ENCODE results near the gene ST8SIA5. TPM values are rescaled to one million over a fixed set of nuclear protein-coding genes. Genes with fewer than 3 reads are reported as not detected.
"Not testable (repeated sequence)": the region's sequence is repeated elsewhere in the genome, so short reads cannot be mapped to it uniquely, and the experiment has no call there.

The ST8SIA5 gene
- 0.90 TPM in 1 of 2 replicates, not detected in the other for total RNA-seq (ENCODE audit: low replicate concordance)

DNA sequence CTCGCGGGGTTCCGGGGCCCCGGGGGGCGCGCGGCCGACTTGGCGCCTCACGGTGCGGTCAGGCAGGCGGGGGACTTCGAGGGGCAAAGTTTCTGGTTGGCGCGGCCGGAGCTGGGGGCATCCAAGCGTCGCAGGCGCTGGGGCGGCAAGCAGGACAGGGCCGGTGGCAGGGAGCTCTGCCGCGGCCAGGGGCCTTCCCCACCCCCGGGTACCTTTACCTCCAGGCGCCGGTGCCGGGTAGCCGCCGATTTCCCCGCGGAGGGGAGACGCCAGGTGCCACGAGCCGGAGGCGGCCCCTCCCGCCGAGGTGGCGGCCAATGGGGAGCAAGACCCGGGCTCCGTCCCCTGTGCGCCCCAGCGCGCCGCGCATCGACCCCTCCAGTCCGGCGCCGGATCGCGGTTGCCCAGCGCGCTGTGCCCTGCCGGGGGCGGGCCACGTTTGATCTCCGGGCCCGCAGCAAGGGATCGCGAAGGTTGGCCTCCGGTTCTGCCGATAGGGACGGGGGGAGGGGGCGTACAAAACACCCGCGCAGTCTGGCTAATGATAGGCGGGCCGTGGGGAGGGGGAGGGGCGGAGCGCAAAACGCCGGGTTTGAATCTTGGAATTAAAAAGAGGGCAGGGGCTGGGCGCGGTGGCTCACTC lies at the start of gene ST8SIA5:
ST8SIA5 (minus strand) TSS at position 495 of the 643 bp plus-strand sequence. CDS start 545 bp downstream, outside the sequence.
- H3K4me3 ChIP-seq (ENCODE audit: low read depth, low read length), result peak within 1 kb of the TSS; percentile 41
- no peak for TF ChIP-seq CTCF (IDR thresholded peaks at IDR 0.05; ENCODE audit: insufficient read depth, low read length)
- no peak for DNase-seq (ENCODE audit: low read depth)

GRCh38 chr18:46795945-46796344 lies 39.1 kb upstream of the ST8SIA5 start:
- H3K4me3 ChIP-seq (ENCODE audit: low read depth, low read length); DNase-seq (ENCODE audit: low read depth): not testable (repeated sequence)

DNA sequence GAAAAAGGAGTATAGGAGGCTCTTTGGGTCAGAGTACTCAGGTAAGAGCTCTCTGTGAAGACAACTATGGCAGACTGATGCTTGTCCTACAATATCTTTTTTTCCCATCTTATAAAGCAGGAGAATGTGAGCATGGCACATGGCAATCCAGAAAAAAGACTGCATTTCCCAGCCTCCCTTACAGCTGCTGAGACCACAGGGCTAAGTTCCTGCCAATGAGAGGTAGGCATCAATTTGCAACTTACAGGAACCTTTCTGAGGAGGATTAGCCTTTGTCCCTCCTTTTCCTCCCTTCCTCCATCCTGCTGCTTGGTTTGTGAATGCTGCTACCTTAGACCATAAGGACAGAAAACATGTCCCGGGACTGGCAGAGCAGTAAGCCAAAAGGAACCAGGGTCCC lies 37.8 kb upstream of the ST8SIA5 start:
- no peak for TF ChIP-seq CTCF (IDR thresholded peaks at IDR 0.05; ENCODE audit: insufficient read depth, low read length)
- no peak overlapping the region for H3K4me3 ChIP-seq (ENCODE audit: low read depth, low read length)
- DNase-seq (ENCODE audit: low read depth), result no peak

GRCh38 chr18:46793565-46793964 lies 36.7 kb upstream of the ST8SIA5 start:
- no peak for DNase-seq (ENCODE audit: low read depth)
- no peak for TF ChIP-seq CTCF (IDR thresholded peaks at IDR 0.05; ENCODE audit: insufficient read depth, low read length)
- H3K4me3 ChIP-seq (ENCODE audit: low read depth, low read length), result no peak overlapping the region

DNA sequence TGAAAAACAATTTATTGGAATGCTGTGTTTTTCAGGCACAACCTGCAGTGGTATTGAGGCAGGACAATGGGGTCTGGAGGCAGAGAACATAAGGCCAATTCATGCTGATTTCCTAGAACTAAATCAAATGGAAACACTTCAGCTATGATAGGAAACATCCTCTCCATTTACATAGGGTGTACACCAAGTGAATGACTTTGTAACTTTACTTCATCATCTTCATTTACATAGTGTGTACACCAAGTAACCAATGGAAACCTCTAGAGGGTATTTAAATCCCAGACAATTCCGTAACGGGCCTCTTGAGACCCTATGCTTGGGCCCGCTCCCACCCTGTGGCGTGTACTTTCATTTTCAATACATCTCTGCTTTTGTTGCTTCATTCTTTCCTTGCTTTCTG lies 32.2 kb upstream of the ST8SIA5 start:
- DNase-seq (ENCODE audit: low read depth), result no peak
- TF ChIP-seq CTCF (IDR thresholded peaks at IDR 0.05; ENCODE audit: insufficient read depth, low read length), result no peak
- H3K4me3 ChIP-seq (ENCODE audit: low read depth, low read length), result no peak overlapping the region

- no peak for TF ChIP-seq CTCF (IDR thresholded peaks at IDR 0.05; ENCODE audit: insufficient read depth, low read length)
- no peak overlapping the region for H3K4me3 ChIP-seq (ENCODE audit: low read depth, low read length)
These were observed 30.8 kb upstream of the ST8SIA5 start for GRCh38 chr18:46787674-46788073.

GRCh38 chr18:46772357-46772756 lies 15.5 kb upstream of the ST8SIA5 start:
- DNase-seq (ENCODE audit: low read depth), result no peak
- H3K4me3 ChIP-seq (ENCODE audit: low read depth, low read length), result no peak overlapping the region
- TF ChIP-seq CTCF (IDR thresholded peaks at IDR 0.05; ENCODE audit: insufficient read depth, low read length), result no peak

More at GRCh38 chr18:46787674-46788073, 30.8 kb upstream of the ST8SIA5 start:
- no peak for DNase-seq (ENCODE audit: low read depth)

Measured in fibroblast of the aortic adventitia (primary cell).